Peyer's patch (tissue), 4 donors: ENCODE measurements around the gene ROBO1.

Source experiments
- CTCF ChIP-seq, 6 experiments: fragments of 450-650 bp in 4 of 6; fragments of 200-600 bp in 2 of 6; sonication (generic) in 1 of 6; IDR thresholded peaks; one replicate each; pipeline ENCODE4 v1.5.1; 2017 to 2019; ENCODE audit warnings: antibody characterized with exemption in 6 of 6, mild to moderate bottlenecking in 3 of 6, moderate library complexity in 1 of 6
- POLR2A ChIP-seq, 2 donors: fragments of 450-650 bp; IDR thresholded peaks; one replicate each; pipeline ENCODE4 v1.5.1; 2017; ENCODE audit warnings: antibody characterized with exemption in 2 of 2, mild to moderate bottlenecking in 2 of 2, moderate library complexity in 2 of 2

DNA sequence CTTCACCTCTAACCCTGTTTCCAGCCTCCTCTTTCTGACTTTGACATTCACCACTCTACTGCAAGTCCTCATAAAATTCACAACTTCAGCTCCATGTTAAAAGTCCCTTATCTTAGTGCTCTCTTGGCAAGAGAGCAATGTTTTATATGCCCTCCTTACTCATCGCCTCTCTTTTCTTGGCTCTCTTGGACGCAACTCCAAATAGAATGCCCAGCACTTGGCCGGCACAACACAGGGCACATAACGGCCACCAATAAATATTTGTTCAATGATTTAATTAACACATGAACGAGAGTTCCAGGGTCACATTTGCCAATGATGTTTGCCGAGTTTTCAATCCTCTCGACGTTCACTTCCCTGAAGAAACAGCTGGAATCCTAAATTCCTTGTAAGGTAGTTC is 401.4 kb downstream of the ROBO1 start:
- TF ChIP-seq CTCF (IDR thresholded peaks at IDR 0.05), result no peak
- TF ChIP-seq POLR2A (IDR thresholded peaks at IDR 0.05), result no peak
